HCT116 (cell line): ENCODE results near the gene FHOD3. TPM values are rescaled to one million over a fixed set of nuclear protein-coding genes. Genes with fewer than 3 reads are reported as not detected.

Source experiments
- ATAC-seq: fragments of 200-7000 bp; cut with Tn5 transposase; 2 replicates; pipeline ENCODE4 v1.9.1; 2020; ENCODE audit warnings: mild to moderate bottlenecking, moderate library complexity
- BruUV-seq: library from RNA; stranded (reverse); fragments of 400-500 nt; replicated peaks from 2 replicates; lab custom pipeline; 2021; lab: Mats Ljungman, UMichigan
- CTCF ChIA-PET: fragments of 300-600 bp; sonication (Branson Sonifier 250); formaldehyde crosslinking; loops from one replicate; lab custom pipeline; 2021; ENCODE audit warnings: antibody characterized with exemption; lab: Charles Lee
- POLR2A ChIA-PET: fragments of 300-600, 350-600 bp; sonication (Branson Sonifier 250); formaldehyde crosslinking; loops from one replicate; lab custom pipeline; 2021; ENCODE audit warnings: antibody characterized with exemption; lab: Charles Lee
- RAD21 ChIA-PET, 2 experiments: fragments of 300-600 bp; sonication (Branson Sonifier 250); formaldehyde crosslinking; loops; one replicate each; lab custom pipeline; 2023; ENCODE audit warnings: low total read pairs in 2 of 2; ENCODE audit not compliant: uncharacterized antibody in 2 of 2, unreplicated experiment in 2 of 2, low non-redundant PET in 1 of 2; lab: Charles Lee
- DNase-seq: peaks from one replicate; pipeline ENCODE4 v3.0.0-alpha.2; 2010; ENCODE audit warnings: low read depth, low spot score
- H2AFZ ChIP-seq: fragments of 200-600 bp; shearing (Covaris generic), sonication (generic); 2 replicates; pipeline ENCODE4 v1.6.1; 2017; ENCODE audit warnings: low read depth, mixed run types, mixed read lengths, antibody characterized with exemption, low read length; ENCODE audit not compliant: poor library complexity, severe bottlenecking
- H3K27ac ChIP-seq: 2 replicates; pipeline ENCODE4 v1.5.1; 2012; ENCODE audit warnings: low read depth, low read length
- H3K27me3 ChIP-seq: fragments of 200-600 bp; sonication (generic); 2 replicates; pipeline ENCODE4 v1.6.1; 2016; ENCODE audit warnings: mixed run types, low read length, mixed read lengths; ENCODE audit not compliant: insufficient read depth
- H3K36me3 ChIP-seq, 2 experiments: fragments of 200-500 bp in 1 of 2; fragments of 200-600 bp in 1 of 2; sonication (Bioruptor generic) in 1 of 2; sonication (generic) in 1 of 2; 2 replicates each; pipeline versions ENCODE4 v1.5.1 to v1.6.1; 2014 to 2016; ENCODE audit warnings: low read length in 2 of 2, inconsistent platforms in 1 of 2, mixed read lengths in 1 of 2, mixed run types in 1 of 2; ENCODE audit not compliant: insufficient read depth in 2 of 2, control insufficient read depth in 1 of 2
- H3K4me1 ChIP-seq, 2 experiments: fragments of 200-600 bp in 1 of 2; sonication (generic) in 1 of 2; 2 replicates each; pipeline versions ENCODE4 v1.5.1 to v1.6.1; 2012 to 2017; ENCODE audit warnings: low read length in 2 of 2, inconsistent platforms in 1 of 2, mild to moderate bottlenecking in 1 of 2, mixed read lengths in 1 of 2, mixed run types in 1 of 2, moderate library complexity in 1 of 2; ENCODE audit not compliant: insufficient read depth in 2 of 2, control insufficient read depth in 1 of 2
- H3K4me2 ChIP-seq: fragments of 200-600 bp; sonication (generic); 2 replicates; pipeline ENCODE4 v1.6.1; 2017; ENCODE audit warnings: mixed run types, low read length, mixed read lengths
- H3K4me3 ChIP-seq, 2 experiments: fragments of 200-600 bp in 1 of 2; sonication (generic) in 1 of 2; replicated peaks in 1 of 2; 2 replicates each; pipeline ENCODE4 v1.5.1; 2011 to 2016; ENCODE audit warnings: low read length in 2 of 2, control low read depth in 1 of 2, low read depth in 1 of 2, mild to moderate bottlenecking in 1 of 2, mixed read lengths in 1 of 2, mixed run types in 1 of 2
- H3K79me2 ChIP-seq: fragments of 200-600 bp; sonication (generic); 2 replicates; pipeline ENCODE4 v1.6.1; 2017; ENCODE audit warnings: mild to moderate bottlenecking, mixed run types, low read length, moderate library complexity, mixed read lengths; ENCODE audit not compliant: insufficient read depth
- H3K9ac ChIP-seq: fragments of 200-600 bp; sonication (generic); 2 replicates; pipeline ENCODE4 v1.6.1; 2016; ENCODE audit warnings: low read length, mixed read lengths
- H3K9me2 ChIP-seq: fragments of 200-600 bp; sonication (generic), shearing (Covaris generic); 2 replicates; pipeline ENCODE4 v1.6.1; 2017; ENCODE audit warnings: mixed run types, mild to moderate bottlenecking, moderate library complexity; ENCODE audit not compliant: insufficient read depth
- H3K9me3 ChIP-seq, 2 experiments: fragments of 200-500 bp in 1 of 2; fragments of 200-600 bp in 1 of 2; sonication (Bioruptor generic) in 1 of 2; sonication (generic) in 1 of 2; 2 replicates each; pipeline ENCODE4 v1.6.1; 2014 to 2017; ENCODE audit warnings: low read length in 2 of 2, mixed read lengths in 2 of 2, inconsistent platforms in 1 of 2, low read depth in 1 of 2, mild to moderate bottlenecking in 1 of 2, mixed run types in 1 of 2, moderate library complexity in 1 of 2; ENCODE audit not compliant: control insufficient read depth in 1 of 2, insufficient read depth in 1 of 2
- H4K20me1 ChIP-seq: fragments of 200-600 bp; sonication (generic), shearing (Covaris generic); 2 replicates; pipeline ENCODE4 v1.6.1; 2017; ENCODE audit warnings: mixed run types, mild to moderate bottlenecking, moderate library complexity; ENCODE audit not compliant: insufficient read depth
- CBX3 ChIP-seq: IDR thresholded peaks from 2 replicates; pipeline ENCODE4 v1.6.1; 2012; ENCODE audit warnings: low read depth
- CEBPB ChIP-seq: IDR thresholded peaks from 2 replicates; pipeline ENCODE4 v1.6.1; 2012; ENCODE audit warnings: low read depth
- CTCF ChIP-seq, 3 experiments: fragments of 200-600 bp in 1 of 3; sonication (generic) in 1 of 3; IDR thresholded peaks in 2 of 3; conservative IDR thresholded peaks in 1 of 3; 2 replicates each; pipeline ENCODE4 v1.5.1; 2012 to 2017; ENCODE audit warnings: low read depth in 2 of 3, low read length in 2 of 3, antibody characterized with exemption in 1 of 3, borderline replicate concordance in 1 of 3, control low read depth in 1 of 3, mild to moderate bottlenecking in 1 of 3, mixed read lengths in 1 of 3, mixed run types in 1 of 3, moderate library complexity in 1 of 3; ENCODE audit not compliant: insufficient read depth in 1 of 3
- EGR1 ChIP-seq: IDR thresholded peaks from 2 replicates; pipeline ENCODE4 v1.6.1; 2012; ENCODE audit warnings: low read depth
- ELF1 ChIP-seq: IDR thresholded peaks from 2 replicates; pipeline ENCODE4 v1.6.1; 2012; ENCODE audit warnings: low read depth, borderline replicate concordance
- EZH2 ChIP-seq: fragments of 200-600 bp; sonication (generic); IDR thresholded peaks from 2 replicates; pipeline ENCODE4 v1.6.1; 2017; ENCODE audit warnings: antibody characterized with exemption, mixed run types
- EZH2phosphoT487 ChIP-seq: fragments of 200-600 bp; IDR thresholded peaks from 2 replicates; pipeline ENCODE4 v1.6.1; 2018; ENCODE audit warnings: antibody characterized with exemption, borderline replicate concordance
- FOSL1 ChIP-seq: IDR thresholded peaks from 2 replicates; pipeline ENCODE4 v1.6.1; 2012; ENCODE audit warnings: low read depth
- JUND ChIP-seq: IDR thresholded peaks from 2 replicates; pipeline ENCODE4 v1.6.1; 2012
- POLR2A ChIP-seq: IDR thresholded peaks from 2 replicates; pipeline ENCODE4 v1.7.0; 2011; ENCODE audit warnings: borderline replicate concordance; ENCODE audit not compliant: insufficient read depth, insufficient read length; ENCODE audit errors: extremely low read depth
- REST ChIP-seq: IDR thresholded peaks from 2 replicates; pipeline ENCODE4 v1.6.1; 2012; ENCODE audit warnings: low read depth
- SIN3A ChIP-seq: IDR thresholded peaks from 2 replicates; pipeline ENCODE4 v1.6.1; 2012; ENCODE audit warnings: low read depth
- SP1 ChIP-seq: IDR thresholded peaks from 2 replicates; pipeline ENCODE4 v1.6.1; 2012; ENCODE audit warnings: low read depth
- SRF ChIP-seq: IDR thresholded peaks from 2 replicates; pipeline ENCODE4 v1.6.1; 2012; ENCODE audit warnings: low read depth
- TCF7L2 ChIP-seq: IDR thresholded peaks from 2 replicates; pipeline ENCODE4 v1.7.0; 2011; ENCODE audit warnings: borderline replicate concordance, inconsistent platforms; ENCODE audit not compliant: insufficient read depth, insufficient read length; ENCODE audit errors: extremely low read depth
- ZBTB33 ChIP-seq: IDR thresholded peaks from 2 replicates; pipeline ENCODE4 v1.6.1; 2011; ENCODE audit warnings: mild to moderate bottlenecking, low read length, moderate library complexity; ENCODE audit not compliant: insufficient replicate concordance; ENCODE audit errors: extremely low read depth
- ZFX ChIP-seq: fragments of 450-650 bp; IDR thresholded peaks from 2 replicates; pipeline ENCODE4 v1.6.1; 2017
- ZNF274 ChIP-seq: fragments of 200-500 bp; sonication (Bioruptor generic); IDR thresholded peaks from 2 replicates; pipeline ENCODE4 v1.6.1; 2014; ENCODE audit warnings: mild to moderate bottlenecking, low read depth, low read length, inconsistent platforms
- intact Hi-C: fragments of 100-400 bp; cut with micrococcal nuclease; formaldehyde crosslinking; loops from 2 replicates; pipeline ENCODE4 v1.10.0; 2022
- total RNA-seq: library from RNA; stranded (reverse); gene quantifications from one replicate; pipeline ENCODE4 v1.2.1, GENCODE V29; 2021; ENCODE audit not compliant: unreplicated experiment

FHOD3 gene
- total RNA-seq, 1 experiment from 2014 or later: 4.0 TPM

GRCh38 chr18:36546876-36547275 is 249.4 kb downstream of the FHOD3 start:
- RAD21 ChIA-PET: no interaction called here
- Histone ChIP-seq H3K9me2 (no peaks in the 10 kb centered on the region), H3K27me3 (no peaks in the 10 kb centered on the region), H3K4me2 (no peak overlapping the region), H3K9me3 (no peaks in the 10 kb centered on the region), H2AFZ (no peak overlapping the region), H3K4me3 (no peak overlapping the region), H3K79me2 (no peaks in the 10 kb centered on the region), H4K20me1 (no peaks in the 10 kb centered on the region), H3K9ac (no peak overlapping the region), H3K36me3 (no peaks in the 10 kb centered on the region), H3K4me1 (no peaks in the 10 kb centered on the region), H3K27ac (no peak overlapping the region)
- BruUV-seq: no TSS peak
- DNase-seq: no peak
- POLR2A ChIA-PET: no interaction called here
- no peak for ATAC-seq
- CTCF ChIA-PET: no interaction called here
- TF ChIP-seq EZH2 (no peak), EGR1 (no peak), TCF7L2 (no peak), POLR2A (no peak), REST (no peak), ELF1 (no peak), JUND (no peak), ZBTB33 (no peak), ZFX (no peak), SIN3A (no peak), EZH2phosphoT487 (no peak), ZNF274 (no peak), CTCF (IDR thresholded peaks at IDR 0.05 in 2 of 3, conservative IDR thresholded peaks at IDR 0.05 in 1 of 3; ENCODE audit: borderline replicate concordance in 1 of 3, insufficient read depth in 1 of 3, low read depth in 2 of 3, low read length in 2 of 3) (no peak), FOSL1 (no peak), SRF (no peak), SP1 (no peak), CEBPB (no peak), CBX3 (no peak)
- intact Hi-C loops: no loop called here
